MM.1S (cell line): ENCODE measurements around the gene DSCAM.

Source experiments
- DNase-seq: peaks from one replicate; pipeline ENCODE4 v3.0.0-alpha.2; 2015
- H2AFZ ChIP-seq: fragments of 300-600 bp; sonication (generic); 2 replicates; pipeline ENCODE4 v1.6.0; 2016; ENCODE audit warnings: antibody characterized with exemption, low read length
- H3F3A ChIP-seq: fragments of 300-600 bp; sonication (generic); 2 replicates; pipeline ENCODE4 v1.6.1; 2016; ENCODE audit warnings: mild to moderate bottlenecking, antibody characterized with exemption, low read length, moderate library complexity, mixed read lengths; ENCODE audit not compliant: insufficient read depth
- H3K27ac ChIP-seq: fragments of 300-600 bp; sonication (generic); 2 replicates; pipeline ENCODE4 v1.5.1; 2016; ENCODE audit warnings: mild to moderate bottlenecking, low read length
- H3K27me3 ChIP-seq: fragments of 300-600 bp; sonication (generic); replicated peaks from 2 replicates; pipeline ENCODE4 v1.6.0; 2016; ENCODE audit warnings: low read length; ENCODE audit not compliant: insufficient read depth
- H3K36me3 ChIP-seq: fragments of 300-600 bp; sonication (generic); replicated peaks from 2 replicates; pipeline ENCODE4 v1.6.1; 2016; ENCODE audit warnings: mild to moderate bottlenecking, low read length, mixed read lengths; ENCODE audit not compliant: insufficient read depth
- H3K4me1 ChIP-seq: fragments of 300-600 bp; sonication (generic); 2 replicates; pipeline ENCODE4 v1.6.1; 2016; ENCODE audit warnings: low read length, mixed read lengths
- H3K4me2 ChIP-seq: fragments of 300-600 bp; sonication (generic); 2 replicates; pipeline ENCODE4 v1.6.0; 2016; ENCODE audit warnings: low read depth, low read length
- H3K4me3 ChIP-seq: fragments of 300-600 bp; sonication (generic); 2 replicates; pipeline ENCODE4 v1.5.1; 2016; ENCODE audit warnings: low read length, mixed read lengths
- H3K79me2 ChIP-seq: fragments of 300-600 bp; sonication (generic); 2 replicates; pipeline ENCODE4 v1.6.1; 2016; ENCODE audit warnings: mixed run types, low read length, mixed read lengths
- H3K9ac ChIP-seq: fragments of 300-600 bp; sonication (generic); 2 replicates; pipeline ENCODE4 v1.6.1; 2016; ENCODE audit warnings: low read length, mixed read lengths
- H3K9me2 ChIP-seq: fragments of 300-600 bp; sonication (generic); replicated peaks from 2 replicates; pipeline ENCODE4 v1.6.1; 2016; ENCODE audit warnings: mild to moderate bottlenecking, low read length, mixed read lengths; ENCODE audit not compliant: insufficient read depth
- H3K9me3 ChIP-seq: fragments of 300-600 bp; sonication (generic); replicated peaks from 2 replicates; pipeline ENCODE4 v1.6.1; 2016; ENCODE audit warnings: mild to moderate bottlenecking, low read length, mixed read lengths; ENCODE audit not compliant: insufficient read depth
- H4K20me1 ChIP-seq: fragments of 300-600 bp; sonication (generic); 2 replicates; pipeline ENCODE4 v1.6.1; 2016; ENCODE audit warnings: mild to moderate bottlenecking, low read length, moderate library complexity, mixed read lengths; ENCODE audit not compliant: insufficient read depth
- EZH2 ChIP-seq: fragments of 300-600 bp; sonication (generic); optimal IDR thresholded peaks from 2 replicates; pipeline ENCODE3; 2017; ENCODE audit warnings: low read depth, mild to moderate bottlenecking, antibody characterized with exemption, low read length, mixed read lengths
- EZH2phosphoT487 ChIP-seq: fragments of 300-600 bp; sonication (generic); IDR thresholded peaks from 2 replicates; pipeline ENCODE4 v1.6.1; 2018; ENCODE audit warnings: antibody characterized with exemption, low read length
- TF ChIP-seq, protein P1 (sequence below): fragments of 300-600 bp; sonication (generic); IDR thresholded peaks from 2 replicates; pipeline ENCODE4 v1.5.1; 2016; ENCODE audit warnings: antibody characterized with exemption, low read length, mixed read lengths

Gene DSCAM

DNA sequence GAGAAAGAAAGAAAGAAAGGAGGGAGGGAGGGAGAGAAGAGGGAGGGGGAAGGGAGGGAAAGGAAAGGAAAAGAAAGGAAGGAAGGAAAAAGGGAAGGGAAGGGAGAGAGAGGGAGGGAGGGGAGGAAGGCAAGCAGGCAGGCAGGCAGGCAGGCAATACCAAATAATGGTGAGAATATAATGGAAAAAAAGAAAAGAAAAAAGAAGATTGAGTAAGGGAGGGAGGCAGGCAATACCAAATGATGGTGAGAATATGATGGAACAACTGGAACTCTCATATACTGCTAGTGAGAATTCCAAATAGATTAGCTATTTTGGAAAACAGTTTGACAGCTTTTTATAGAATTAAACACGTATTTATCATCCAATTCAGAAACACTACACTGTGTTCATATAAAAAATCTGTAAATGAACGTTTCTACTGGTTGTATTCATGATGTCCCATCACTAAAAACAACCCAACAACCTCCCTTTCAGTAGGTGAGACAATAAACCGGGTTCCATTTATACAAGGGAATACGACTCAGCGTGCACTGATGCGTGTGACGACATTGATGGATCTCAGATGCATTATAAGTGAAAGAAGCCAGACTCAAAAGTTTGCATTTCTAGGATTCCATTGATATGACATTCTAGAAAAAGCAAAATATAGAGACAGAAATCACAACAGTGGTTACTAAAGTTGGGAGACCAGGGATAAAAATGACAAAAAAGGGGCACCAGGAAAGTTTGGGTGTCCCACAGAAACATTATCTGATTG, 226.4 kb downstream of the DSCAM start:
- Histone ChIP-seq H4K20me1 (no peaks in the 10 kb centered on the region), H2AFZ (no peak overlapping the region), H3K4me2 (no peak overlapping the region), H3F3A (no peaks in the 10 kb centered on the region), H3K27ac (no peak overlapping the region), H3K9ac (no peak overlapping the region), H3K9me3 (no peaks in the 10 kb centered on the region), H3K79me2 (no peaks in the 10 kb centered on the region), H3K4me1 (no peaks in the 10 kb centered on the region), H3K4me3 (no peak overlapping the region), H3K9me2 (no peaks in the 10 kb centered on the region), H3K27me3 (no peaks in the 10 kb centered on the region), H3K36me3 (no peaks in the 10 kb centered on the region)
- DNase-seq, result no peak
- TF ChIP-seq EZH2phosphoT487, result no peak
- TF ChIP-seq, protein P1, sequence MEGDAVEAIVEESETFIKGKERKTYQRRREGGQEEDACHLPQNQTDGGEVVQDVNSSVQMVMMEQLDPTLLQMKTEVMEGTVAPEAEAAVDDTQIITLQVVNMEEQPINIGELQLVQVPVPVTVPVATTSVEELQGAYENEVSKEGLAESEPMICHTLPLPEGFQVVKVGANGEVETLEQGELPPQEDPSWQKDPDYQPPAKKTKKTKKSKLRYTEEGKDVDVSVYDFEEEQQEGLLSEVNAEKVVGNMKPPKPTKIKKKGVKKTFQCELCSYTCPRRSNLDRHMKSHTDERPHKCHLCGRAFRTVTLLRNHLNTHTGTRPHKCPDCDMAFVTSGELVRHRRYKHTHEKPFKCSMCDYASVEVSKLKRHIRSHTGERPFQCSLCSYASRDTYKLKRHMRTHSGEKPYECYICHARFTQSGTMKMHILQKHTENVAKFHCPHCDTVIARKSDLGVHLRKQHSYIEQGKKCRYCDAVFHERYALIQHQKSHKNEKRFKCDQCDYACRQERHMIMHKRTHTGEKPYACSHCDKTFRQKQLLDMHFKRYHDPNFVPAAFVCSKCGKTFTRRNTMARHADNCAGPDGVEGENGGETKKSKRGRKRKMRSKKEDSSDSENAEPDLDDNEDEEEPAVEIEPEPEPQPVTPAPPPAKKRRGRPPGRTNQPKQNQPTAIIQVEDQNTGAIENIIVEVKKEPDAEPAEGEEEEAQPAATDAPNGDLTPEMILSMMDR, result no peak
- TF ChIP-seq EZH2, result no peak

DNA sequence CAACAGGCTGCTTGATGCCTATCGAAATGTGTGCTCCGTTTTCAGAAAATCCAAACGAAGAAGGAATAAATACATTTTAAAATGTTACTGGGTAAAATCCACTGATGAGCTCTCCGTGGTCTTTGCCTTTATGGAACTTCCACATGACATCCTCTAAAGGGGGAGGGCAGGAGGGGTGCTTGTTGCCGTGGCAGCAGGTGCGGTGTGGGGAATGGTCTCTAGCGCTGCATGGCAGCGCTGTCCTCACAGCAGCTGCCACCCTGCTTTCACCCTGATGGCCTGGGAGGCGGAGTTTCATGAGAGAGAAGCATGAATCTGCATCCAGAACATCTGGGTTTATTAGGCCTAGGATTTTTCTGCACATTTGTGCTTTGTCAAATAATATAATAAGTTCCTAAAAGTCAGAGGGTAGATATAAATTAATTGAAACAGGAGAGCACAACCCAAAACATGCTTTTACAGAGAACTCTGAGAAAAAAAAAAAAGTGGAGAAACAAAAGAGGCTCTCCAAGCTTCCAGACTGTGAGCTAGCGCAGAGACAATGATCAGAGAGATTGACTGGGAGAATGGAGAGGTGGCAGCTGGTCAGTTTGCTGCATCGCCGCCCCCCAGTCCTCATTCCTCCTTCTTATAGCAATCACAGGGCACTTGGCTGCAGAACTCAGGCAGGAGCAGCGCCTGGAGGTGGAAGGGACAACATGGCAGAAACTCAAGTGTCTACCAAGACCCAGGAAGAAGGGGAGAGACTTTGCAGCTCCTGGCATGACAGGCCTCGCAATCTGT, 228.6 kb downstream of the DSCAM start:
- no peak overlapping the region for H3K27ac ChIP-seq

DNA sequence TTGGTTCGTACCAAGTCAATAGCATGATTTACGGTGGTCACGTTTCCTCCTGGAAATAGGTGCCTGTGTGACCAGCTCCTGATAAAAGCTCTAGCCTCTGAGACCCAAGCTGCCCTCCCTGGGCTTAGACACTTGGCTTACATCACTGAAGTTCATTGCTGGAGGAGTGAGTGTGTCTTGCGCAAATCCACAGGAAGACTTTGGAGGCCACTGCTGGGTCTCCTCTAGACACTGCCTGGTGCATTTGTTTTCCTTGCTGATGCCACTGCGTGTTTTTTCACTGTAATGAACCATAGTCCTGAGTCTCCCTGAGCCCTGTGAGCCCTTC, 230.6 kb downstream of the DSCAM start:
- no peak for DNase-seq
- H3K36me3 ChIP-seq, result no peaks in the 10 kb centered on the region
- H3K79me2 ChIP-seq, result no peaks in the 10 kb centered on the region
- no peaks in the 10 kb centered on the region for H3F3A ChIP-seq
- H3K9me2 ChIP-seq, result no peaks in the 10 kb centered on the region
- H2AFZ ChIP-seq, result no peak overlapping the region
- no peaks in the 10 kb centered on the region for H3K27me3 ChIP-seq
- H3K9ac ChIP-seq, result no peak overlapping the region
- no peaks in the 10 kb centered on the region for H4K20me1 ChIP-seq
- no peaks in the 10 kb centered on the region for H3K9me3 ChIP-seq
- H3K4me1 ChIP-seq, result no peaks in the 10 kb centered on the region
- H3K4me3 ChIP-seq, result no peak overlapping the region
- TF ChIP-seq EZH2, result no peak
- TF ChIP-seq, protein P1, result no peak
- TF ChIP-seq EZH2phosphoT487, result no peak
- H3K4me2 ChIP-seq, result no peak overlapping the region
- no peak overlapping the region for H3K27ac ChIP-seq

More for the DNA sequence above, 228.6 kb downstream of the DSCAM start:
- Histone ChIP-seq H3K4me2 (no peak overlapping the region), H3K9ac (no peak overlapping the region), H3K9me3 (no peaks in the 10 kb centered on the region), H3K4me1 (no peaks in the 10 kb centered on the region), H4K20me1 (no peaks in the 10 kb centered on the region), H3K9me2 (no peaks in the 10 kb centered on the region), H3K36me3 (no peaks in the 10 kb centered on the region), H3K27me3 (no peaks in the 10 kb centered on the region), H2AFZ (no peak overlapping the region), H3K79me2 (no peaks in the 10 kb centered on the region), H3F3A (no peaks in the 10 kb centered on the region), H3K4me3 (no peak overlapping the region)
- TF ChIP-seq EZH2phosphoT487 (no peak), EZH2 (no peak)
- TF ChIP-seq, protein P1, result no peak
- no peak for DNase-seq
